D721Med (cell line): ENCODE data around the gene AGAP1.

Experiments used
- DNase-seq: peaks from one replicate; pipeline ENCODE4 v3.0.0; 2011; ENCODE audit warnings: low spot score; ENCODE audit not compliant: insufficient read length
- FAIRE-seq: peaks from 2 replicates; lab custom pipeline; 2011; peaks lifted over from hg19 to GRCh38; lab: Jason Lieb, UNC
- CTCF ChIP-seq: IDR thresholded peaks from 2 replicates; pipeline ENCODE4 v1.5.1; 2012; ENCODE audit warnings: mild to moderate bottlenecking, control low read depth; ENCODE audit not compliant: insufficient read depth; ENCODE audit errors: missing control alignments

The AGAP1 gene

GRCh38 chr2:235468978-235469655 lies 24.7 kb upstream of the AGAP1 start:
- DNase-seq = no peak
- no peak for FAIRE-seq
- no peak for TF ChIP-seq CTCF

- no peak for DNase-seq
- no peak for TF ChIP-seq CTCF
- no peak for FAIRE-seq
These were observed 22.6 kb upstream of the AGAP1 start for GRCh38 chr2:235471186-235471747.

- TF ChIP-seq CTCF = no peak
- FAIRE-seq (no peak), DNase-seq (no peak)
These were observed 21.4 kb upstream of the AGAP1 start for GRCh38 chr2:235472443-235472842.

GRCh38 chr2:235478609-235479008 lies 15.2 kb upstream of the AGAP1 start:
- DNase-seq (no peak), FAIRE-seq (no peak)
- TF ChIP-seq CTCF = no peak

- DNase-seq (no peak), FAIRE-seq (no peak)
- TF ChIP-seq CTCF = no peak
These were observed 14.2 kb upstream of the AGAP1 start for GRCh38 chr2:235479604-235480003.

- DNase-seq (no peak), FAIRE-seq (no peak)
These were observed 13.2 kb upstream of the AGAP1 start for GRCh38 chr2:235480614-235481013.

More at GRCh38 chr2:235480614-235481013, 13.2 kb upstream of the AGAP1 start:
- TF ChIP-seq CTCF = no peak
